Measurements from ENCODE around the gene WHAMM.

GRCh38 chr15:82871832-82872484 lies 62.5 kb downstream of the WHAMM start:
- TF ChIP-seq PHF8 (IDR thresholded peaks at IDR 0.05; ENCODE audit: borderline replicate concordance, low read depth), result no peak
- TF ChIP-seq CTCF (IDR thresholded peaks at IDR 0.05), result no peak
- TF ChIP-seq POLR2A (IDR thresholded peaks at IDR 0.05; ENCODE audit: low read length), result no peak
- no peak for TF ChIP-seq HDAC2 (IDR thresholded peaks at IDR 0.05)
- no peak for TF ChIP-seq RFX5 (IDR thresholded peaks at IDR 0.05)
